ENCODE data around the gene GMPS.

DNA sequence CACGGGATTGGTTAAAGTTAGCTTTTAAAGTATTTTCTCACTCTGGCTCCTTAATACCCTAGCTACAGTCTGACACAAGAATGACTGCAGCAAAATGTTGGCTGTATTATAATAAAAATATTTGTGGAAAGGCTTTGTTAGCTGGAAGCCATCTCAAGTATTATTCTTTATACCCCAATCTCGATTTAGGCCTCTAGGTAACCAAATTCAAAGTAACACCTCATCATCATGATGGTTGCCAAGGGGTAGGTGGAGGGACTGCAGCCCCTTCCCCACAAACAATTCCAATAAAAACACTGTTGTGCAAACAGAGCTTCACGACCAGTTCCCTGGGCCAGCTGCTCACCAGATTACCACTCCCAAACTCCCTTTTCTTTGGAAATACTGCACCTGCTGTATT is 759 bp upstream of the GMPS start:
- TF ChIP-seq, protein P1, sequence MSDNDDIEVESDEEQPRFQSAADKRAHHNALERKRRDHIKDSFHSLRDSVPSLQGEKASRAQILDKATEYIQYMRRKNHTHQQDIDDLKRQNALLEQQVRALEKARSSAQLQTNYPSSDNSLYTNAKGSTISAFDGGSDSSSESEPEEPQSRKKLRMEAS (IDR thresholded peaks at IDR 0.05; ENCODE audit: low read depth, low read length), result no peak
- TF ChIP-seq YY1 (IDR thresholded peaks at IDR 0.05; ENCODE audit: low read depth, low read length) (no peak), RFX5 (IDR thresholded peaks at IDR 0.05; ENCODE audit: low read depth, low read length) (no peak), EP300 (IDR thresholded peaks at IDR 0.05; ENCODE audit: borderline replicate concordance in 1 of 2, control insufficient read depth in 1 of 2, low read depth in 2 of 2, low read length in 2 of 2) (no peak), IRF3 (IDR thresholded peaks at IDR 0.05) (no peak)
- TF ChIP-seq, protein P2, sequence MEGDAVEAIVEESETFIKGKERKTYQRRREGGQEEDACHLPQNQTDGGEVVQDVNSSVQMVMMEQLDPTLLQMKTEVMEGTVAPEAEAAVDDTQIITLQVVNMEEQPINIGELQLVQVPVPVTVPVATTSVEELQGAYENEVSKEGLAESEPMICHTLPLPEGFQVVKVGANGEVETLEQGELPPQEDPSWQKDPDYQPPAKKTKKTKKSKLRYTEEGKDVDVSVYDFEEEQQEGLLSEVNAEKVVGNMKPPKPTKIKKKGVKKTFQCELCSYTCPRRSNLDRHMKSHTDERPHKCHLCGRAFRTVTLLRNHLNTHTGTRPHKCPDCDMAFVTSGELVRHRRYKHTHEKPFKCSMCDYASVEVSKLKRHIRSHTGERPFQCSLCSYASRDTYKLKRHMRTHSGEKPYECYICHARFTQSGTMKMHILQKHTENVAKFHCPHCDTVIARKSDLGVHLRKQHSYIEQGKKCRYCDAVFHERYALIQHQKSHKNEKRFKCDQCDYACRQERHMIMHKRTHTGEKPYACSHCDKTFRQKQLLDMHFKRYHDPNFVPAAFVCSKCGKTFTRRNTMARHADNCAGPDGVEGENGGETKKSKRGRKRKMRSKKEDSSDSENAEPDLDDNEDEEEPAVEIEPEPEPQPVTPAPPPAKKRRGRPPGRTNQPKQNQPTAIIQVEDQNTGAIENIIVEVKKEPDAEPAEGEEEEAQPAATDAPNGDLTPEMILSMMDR (IDR thresholded peaks at IDR 0.05 in 2 of 3, conservative IDR thresholded peaks at IDR 0.05 in 1 of 3; ENCODE audit: control insufficient read depth in 2 of 3, extremely low read depth in 1 of 3, insufficient read depth in 1 of 3, low read depth in 3 of 3, low read length in 3 of 3), result 0 out of 6 replicates have a peak, but pooled peaks of 1 of the 3 experiments have one; percentile 7

Data from GM12878 (cell line).